Measurements from ENCODE around the gene KCNJ6.

- TF ChIP-seq, protein P1, sequence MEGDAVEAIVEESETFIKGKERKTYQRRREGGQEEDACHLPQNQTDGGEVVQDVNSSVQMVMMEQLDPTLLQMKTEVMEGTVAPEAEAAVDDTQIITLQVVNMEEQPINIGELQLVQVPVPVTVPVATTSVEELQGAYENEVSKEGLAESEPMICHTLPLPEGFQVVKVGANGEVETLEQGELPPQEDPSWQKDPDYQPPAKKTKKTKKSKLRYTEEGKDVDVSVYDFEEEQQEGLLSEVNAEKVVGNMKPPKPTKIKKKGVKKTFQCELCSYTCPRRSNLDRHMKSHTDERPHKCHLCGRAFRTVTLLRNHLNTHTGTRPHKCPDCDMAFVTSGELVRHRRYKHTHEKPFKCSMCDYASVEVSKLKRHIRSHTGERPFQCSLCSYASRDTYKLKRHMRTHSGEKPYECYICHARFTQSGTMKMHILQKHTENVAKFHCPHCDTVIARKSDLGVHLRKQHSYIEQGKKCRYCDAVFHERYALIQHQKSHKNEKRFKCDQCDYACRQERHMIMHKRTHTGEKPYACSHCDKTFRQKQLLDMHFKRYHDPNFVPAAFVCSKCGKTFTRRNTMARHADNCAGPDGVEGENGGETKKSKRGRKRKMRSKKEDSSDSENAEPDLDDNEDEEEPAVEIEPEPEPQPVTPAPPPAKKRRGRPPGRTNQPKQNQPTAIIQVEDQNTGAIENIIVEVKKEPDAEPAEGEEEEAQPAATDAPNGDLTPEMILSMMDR (IDR thresholded peaks at IDR 0.05), result no peak
- no peak for TF ChIP-seq POLR2A (IDR thresholded peaks at IDR 0.05)
- TF ChIP-seq POLR2AphosphoS5 (IDR thresholded peaks at IDR 0.05), result no peak
These were observed 244.9 kb downstream of the KCNJ6 start for GRCh38 chr21:37671381-37671780.
